ENCODE data around the gene LYAR.
"Not testable (repeated sequence)": the region's sequence is repeated elsewhere in the genome, so short reads cannot be mapped to it uniquely, and the experiment has no call there.

The LYAR gene

DNA sequence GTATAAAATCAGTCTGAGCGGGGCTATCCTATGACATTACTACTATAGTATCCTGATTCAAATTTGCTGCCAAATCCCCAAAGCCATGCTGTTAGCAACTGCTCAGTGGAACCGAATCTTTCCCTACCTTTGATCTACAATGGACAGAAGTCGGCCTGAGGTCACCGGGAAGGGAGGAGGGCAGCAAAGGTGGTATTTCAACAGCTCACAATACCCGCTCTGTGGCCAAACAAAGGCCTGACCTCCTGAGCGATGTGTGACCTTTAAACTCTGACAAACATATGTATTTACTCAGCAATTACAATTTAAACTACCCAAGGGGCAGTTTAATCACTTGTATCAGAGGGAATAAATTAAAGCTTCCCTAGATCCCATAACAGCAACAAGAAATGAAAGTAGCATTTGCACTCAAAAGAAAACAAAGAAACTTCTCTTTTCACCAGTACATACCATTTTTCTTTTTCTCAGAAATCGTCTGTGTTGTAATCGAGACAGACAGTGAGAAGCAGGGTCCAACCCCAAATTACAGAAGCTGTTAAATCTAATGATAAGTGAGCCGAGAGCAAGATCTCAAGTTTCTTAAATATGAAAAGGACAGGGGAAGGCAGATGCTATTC is 30.4 kb downstream of the LYAR start:
- no peak for DNase-seq

- not testable (repeated sequence) for DNase-seq
Measured at GRCh38 chr4:4257705-4258104, 32.2 kb downstream of the LYAR start.

DNA sequence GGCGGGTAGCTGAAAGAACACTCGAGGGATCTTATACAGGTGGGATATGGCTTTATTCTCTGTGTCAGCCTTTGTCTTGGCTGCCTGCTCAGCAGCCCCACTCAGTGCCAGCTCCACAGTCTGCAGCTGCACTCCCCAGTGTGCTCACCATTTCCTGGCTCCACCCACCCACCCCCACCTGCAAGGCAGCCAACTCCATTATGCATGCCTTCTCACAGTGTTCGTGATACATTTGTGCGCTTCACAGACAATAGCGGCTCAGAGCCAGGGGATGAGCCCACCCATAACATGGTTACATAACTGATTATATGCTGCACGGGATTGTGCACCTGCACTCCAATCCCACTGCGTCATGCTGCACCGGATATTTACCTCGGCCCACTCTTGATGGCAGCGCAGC is 33.2 kb downstream of the LYAR start:
- no peak for DNase-seq

- DNase-seq, result no peak
Measured at GRCh38 chr4:4254666-4255065, 35.3 kb downstream of the LYAR start.

GRCh38 chr4:4254199-4254598 is 35.8 kb downstream of the LYAR start:
- no peak for DNase-seq

- DNase-seq, result no peak
Measured at GRCh38 chr4:4249866-4250265, 40.1 kb downstream of the LYAR start.

DNA sequence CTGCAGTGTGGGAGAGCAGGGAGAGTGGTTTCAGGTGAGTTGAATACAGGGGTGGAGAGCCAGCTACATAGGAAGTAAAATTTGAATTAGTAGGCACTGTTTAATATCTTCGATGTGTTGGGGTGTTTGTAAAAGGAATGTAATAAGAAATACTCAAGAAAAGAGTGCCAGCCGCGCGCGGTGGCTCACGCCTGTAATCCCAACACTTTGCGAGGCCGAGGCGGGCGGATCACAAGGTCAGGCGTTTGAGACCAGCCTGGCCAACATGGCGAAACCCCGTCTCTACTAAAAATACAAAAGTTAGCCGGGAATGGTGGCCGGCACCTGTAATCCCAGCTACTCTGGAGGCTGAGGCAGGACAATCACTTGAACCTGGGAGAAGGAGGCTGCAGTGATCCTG is 40.6 kb downstream of the LYAR start:
- not testable (repeated sequence) for DNase-seq

- DNase-seq, result no peak
Measured at GRCh38 chr4:4248885-4249203, 41.1 kb downstream of the LYAR start.

DNA sequence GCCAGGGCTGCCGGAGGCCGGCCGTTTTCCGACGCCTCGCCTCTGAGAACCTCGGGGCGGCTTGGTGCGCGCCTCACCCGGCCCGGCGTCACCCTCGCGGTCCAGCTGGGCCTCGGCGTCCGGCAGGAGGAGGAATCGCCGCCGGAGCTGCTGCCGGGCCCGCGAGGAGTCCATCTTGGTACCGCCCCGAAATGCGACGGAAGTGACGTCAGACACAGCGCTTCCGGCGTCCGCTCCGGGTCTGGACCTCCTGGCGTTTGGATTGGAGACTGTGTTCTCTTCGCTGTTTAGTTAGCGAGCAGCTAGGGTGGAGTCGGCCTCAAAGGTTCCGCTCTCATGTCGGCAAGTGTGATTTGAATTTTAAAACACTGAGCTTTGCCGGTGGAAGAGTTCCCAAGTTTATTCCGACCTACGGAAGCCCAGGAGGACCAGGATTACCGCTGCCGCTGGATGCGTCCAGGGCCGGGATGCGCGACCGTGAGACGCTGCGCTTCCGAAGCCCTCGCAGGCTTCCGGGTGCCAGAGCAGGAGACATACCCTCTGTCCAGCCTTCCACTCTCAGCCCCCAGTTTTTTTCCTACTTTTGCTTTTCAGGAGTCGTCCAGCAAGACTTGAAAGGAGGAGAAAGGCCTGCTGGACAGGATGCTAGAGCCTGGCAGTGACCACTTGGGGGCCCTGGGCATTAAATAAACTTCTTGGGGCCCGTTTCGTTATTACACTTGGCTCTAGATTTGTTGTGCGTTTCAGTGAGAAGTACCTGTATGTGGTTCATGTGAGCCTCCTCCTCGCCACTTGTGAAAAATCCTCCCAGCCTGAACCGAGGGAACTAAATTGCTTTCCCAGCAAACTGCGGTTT is 41.7 kb downstream of the LYAR start, which contains the start of gene TMEM128:
TSS of gene TMEM128 (minus strand) at position 195 of the 856 bp plus-strand sequence. CDS start at position 174, 21 bp downstream.
- peak; percentile 91 to 93 for DNase-seq

- DNase-seq, result no peak
Measured at GRCh38 chr4:4247696-4248028, 42.3 kb downstream of the LYAR start.

- DNase-seq, result no peak
Measured at GRCh38 chr4:4245172-4245571, 44.8 kb downstream of the LYAR start.

- not testable (repeated sequence) for DNase-seq
Measured at GRCh38 chr4:4239551-4239950, 50.4 kb downstream of the LYAR start.

DNA sequence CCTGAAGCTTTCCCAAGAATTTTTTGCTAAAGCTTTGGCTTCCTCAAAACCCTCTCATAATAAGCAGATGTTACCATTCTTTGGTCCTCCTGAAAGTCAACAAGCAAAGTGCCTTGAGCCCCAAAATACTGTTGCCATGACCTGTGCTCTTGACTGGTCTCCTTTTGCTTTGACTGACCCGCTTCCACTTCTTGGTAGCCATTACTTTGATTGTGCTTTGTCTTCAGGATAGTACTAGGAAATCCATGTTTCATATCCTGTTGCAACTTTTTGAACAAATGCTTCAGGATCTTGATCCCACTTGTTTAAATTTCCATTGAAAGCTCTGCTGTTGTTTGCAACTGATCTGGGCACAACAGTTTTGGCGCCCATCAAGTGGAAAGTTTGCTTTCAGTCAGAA is 56.3 kb downstream of the LYAR start:
- no peak for DNase-seq

DNA sequence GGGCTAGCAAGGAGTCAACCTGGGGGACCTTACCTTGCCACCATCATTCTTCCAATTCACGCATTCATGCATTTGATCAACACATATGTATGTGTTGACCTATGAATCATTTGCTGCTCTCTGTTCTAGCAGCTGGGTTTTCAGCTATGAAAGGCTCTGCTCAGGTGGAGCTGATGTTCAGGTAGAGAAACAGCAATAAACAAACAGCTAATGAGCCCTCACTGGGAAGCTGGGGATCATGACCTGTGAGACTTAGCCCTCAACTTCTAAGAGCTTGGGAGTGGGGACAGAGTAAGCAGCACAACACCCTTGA is 61.6 kb downstream of the LYAR start:
- DNase-seq, result no peak

DNA sequence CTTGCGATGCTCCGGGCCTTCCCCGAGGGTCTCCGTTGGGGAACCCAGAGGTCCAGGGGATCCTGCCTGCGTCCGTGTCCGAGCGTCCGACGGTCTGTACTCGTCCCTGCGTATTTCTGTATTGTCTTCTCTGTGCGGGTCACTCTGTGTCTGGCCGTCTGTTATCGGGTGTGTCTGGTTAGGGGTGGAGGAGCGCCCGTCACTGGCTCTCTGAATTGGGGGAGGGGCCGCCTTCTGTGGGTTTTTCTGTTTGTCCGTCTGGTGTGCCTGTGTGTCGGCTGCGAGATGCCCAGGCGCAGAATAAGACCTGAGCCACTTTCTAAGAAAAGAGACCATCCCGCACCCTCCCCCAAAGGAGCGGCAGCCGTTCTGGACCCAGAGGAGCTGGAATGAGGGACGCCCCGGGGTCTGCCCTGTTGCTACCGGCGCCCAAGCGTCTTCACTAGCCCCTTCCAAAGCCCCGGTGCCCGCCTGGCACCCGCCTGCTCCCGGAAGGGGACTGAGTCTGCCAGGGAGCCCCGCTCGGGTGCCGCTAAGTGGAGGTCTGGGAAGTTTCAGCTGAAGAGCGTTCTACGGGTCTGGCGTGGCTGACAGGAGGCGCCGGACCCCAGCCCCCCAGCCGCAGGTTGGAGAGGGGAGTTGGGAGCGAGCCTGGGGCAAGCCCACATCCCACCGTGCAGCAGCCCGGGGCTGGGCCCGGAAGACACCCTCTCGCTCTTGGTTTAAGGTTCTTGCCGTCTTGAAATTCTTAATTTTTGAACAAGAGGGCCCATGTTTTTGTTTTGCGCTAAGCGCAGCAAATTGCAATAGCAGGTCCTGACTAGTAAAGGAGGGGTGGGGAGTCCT is 62.2 kb downstream of the LYAR start:
- no peak for DNase-seq

DNA sequence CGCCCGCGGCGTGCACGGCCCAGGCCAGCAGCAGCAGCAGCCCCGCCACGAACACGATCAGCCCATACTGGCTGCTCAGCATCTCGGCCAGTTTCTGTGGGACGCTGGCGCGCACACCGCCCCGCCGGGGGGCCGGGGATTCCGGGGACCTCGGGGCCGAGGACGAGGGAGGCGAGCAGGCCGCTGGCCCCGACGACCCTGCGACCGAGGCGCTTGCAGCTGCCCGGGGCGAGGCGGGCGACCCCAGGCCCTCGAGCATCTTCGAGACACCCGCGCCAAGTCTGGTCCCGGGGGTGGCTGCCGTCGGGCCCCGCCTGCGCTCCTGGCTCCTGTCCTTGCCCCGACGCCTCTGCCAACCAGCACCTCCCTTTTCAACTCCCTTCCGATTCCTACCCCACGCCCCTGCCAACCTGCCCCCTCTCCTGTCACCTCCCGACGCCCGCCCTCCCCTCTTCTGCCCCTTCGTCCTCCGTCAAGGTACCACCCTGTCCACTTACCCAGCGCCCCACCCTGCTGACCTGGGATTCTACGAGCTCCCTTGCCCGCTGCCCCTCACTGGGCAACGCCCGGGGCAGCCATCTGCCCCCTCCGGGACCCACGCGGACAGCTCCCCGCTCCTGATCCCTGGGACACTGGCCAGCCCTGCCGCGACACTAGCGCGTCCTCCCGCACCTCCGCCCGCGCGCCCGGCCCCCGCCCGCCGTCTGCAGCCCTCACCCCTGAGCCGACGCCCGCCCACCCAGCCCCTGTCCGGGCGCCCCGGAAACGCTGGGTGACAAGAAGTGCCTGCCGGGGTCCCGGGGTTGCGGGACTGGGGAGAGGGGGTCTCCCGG is 63.1 kb downstream of the LYAR start, which contains the start of gene OTOP1:
TSS of gene OTOP1 (minus strand) at position 324 of the 833 bp plus-strand sequence. CDS start at position 259, 65 bp downstream.
- DNase-seq, result no peak

GRCh38 chr4:4225915-4226605 is 63.9 kb downstream of the LYAR start:
- no peak for DNase-seq
